Stimulated activated naive CD8-positive, alpha-beta T cell treated with anti-CD3 and anti-CD28 coated beads, Interleukin-15, Interleukin-2, amounts not matched to agents 100 ng/mL and 50 ng/mL, for 24 hours (primary cell): ENCODE results near the gene PKIG.
A peak's percentile ranks its signal among the peaks of the same experiment; 100 is the strongest.
"Not testable (repeated sequence)": the region's sequence is repeated elsewhere in the genome, so short reads cannot be mapped to it uniquely, and the experiment has no call there.

ENCODE experiments used
- H3K27ac Mint-ChIP-seq: one replicate; pipeline ENCODE4 v1.8.0; 2021; ENCODE audit warnings: mild to moderate bottlenecking, mixed read lengths
- H3K27me3 Mint-ChIP-seq: one replicate; pipeline ENCODE4 v1.8.0; 2021; ENCODE audit warnings: mixed read lengths
- H3K36me3 Mint-ChIP-seq: one replicate; pipeline ENCODE4 v1.8.0; 2021; ENCODE audit warnings: low read depth, mixed read lengths
- H3K4me1 Mint-ChIP-seq: one replicate; pipeline ENCODE4 v1.8.0; 2021; ENCODE audit warnings: low read depth, mixed read lengths
- H3K4me3 Mint-ChIP-seq: one replicate; pipeline ENCODE4 v1.8.0; 2021; ENCODE audit warnings: mild to moderate bottlenecking, mixed read lengths
- H3K9me3 Mint-ChIP-seq: one replicate; pipeline ENCODE4 v1.8.0; 2021; ENCODE audit warnings: mixed read lengths

PKIG gene

GRCh38 chr20:44643596-44644229 lies 61.3 kb downstream of the PKIG start:
- Mint-ChIP-seq H3K27me3 (no peaks in the 10 kb centered on the region), H3K36me3 (peaks cover 10% of the 10 kb centered on the region), H3K4me3 (peak overlapping the region; percentile 41), H3K4me1 (peaks cover 80% of the 10 kb centered on the region), H3K9me3 (no peaks in the 10 kb centered on the region), H3K27ac (peak overlapping the region; percentile 90)

- H3K9me3 Mint-ChIP-seq = no peaks in the 10 kb centered on the region
- H3K36me3 Mint-ChIP-seq = peaks cover 10% of the 10 kb centered on the region
- peak overlapping the region; percentile 90 for H3K27ac Mint-ChIP-seq
- peak overlapping the region; percentile 39 for H3K4me3 Mint-ChIP-seq
- no peaks in the 10 kb centered on the region for H3K27me3 Mint-ChIP-seq
- peaks cover 85% of the 10 kb centered on the region for H3K4me1 Mint-ChIP-seq
Observed at GRCh38 chr20:44644230-44644617, 61.8 kb downstream of the PKIG start.

- Mint-ChIP-seq H3K36me3 (peaks cover 10% of the 10 kb centered on the region), H3K27ac (peak overlapping the region; percentile 90), H3K4me1 (peaks cover 89% of the 10 kb centered on the region), H3K4me3 (peak overlapping the region; percentile 3), H3K27me3 (no peaks in the 10 kb centered on the region), H3K9me3 (no peaks in the 10 kb centered on the region)
Observed at GRCh38 chr20:44644667-44645131, 62.3 kb downstream of the PKIG start.

GRCh38 chr20:44646023-44646640 lies 63.8 kb downstream of the PKIG start:
- H3K27me3 Mint-ChIP-seq = no peaks in the 10 kb centered on the region
- peaks cover 4% of the 10 kb centered on the region for H3K36me3 Mint-ChIP-seq
- H3K4me3 Mint-ChIP-seq = peak overlapping the region; percentile 44
- no peaks in the 10 kb centered on the region for H3K9me3 Mint-ChIP-seq
- peak overlapping the region; percentile 86 for H3K27ac Mint-ChIP-seq
- peaks cover 96% of the 10 kb centered on the region for H3K4me1 Mint-ChIP-seq

- Mint-ChIP-seq H3K27me3 (no peaks in the 10 kb centered on the region), H3K27ac (peak overlapping the region; percentile 86), H3K4me3 (peak overlapping the region; percentile 44), H3K9me3 (no peaks in the 10 kb centered on the region), H3K4me1 (peaks cover 91% of the 10 kb centered on the region), H3K36me3 (no peaks in the 10 kb centered on the region)
Observed at GRCh38 chr20:44646641-44647274, 64.4 kb downstream of the PKIG start.

- Mint-ChIP-seq H3K27me3 (no peaks in the 10 kb centered on the region), H3K36me3 (no peaks in the 10 kb centered on the region), H3K27ac (no peak overlapping the region), H3K9me3 (no peaks in the 10 kb centered on the region), H3K4me1 (peaks cover 84% of the 10 kb centered on the region), H3K4me3 (no peak overlapping the region)
Observed at GRCh38 chr20:44648068-44648467, 65.7 kb downstream of the PKIG start.

GRCh38 chr20:44648579-44648978 lies 66.2 kb downstream of the PKIG start:
- no peaks in the 10 kb centered on the region for H3K36me3 Mint-ChIP-seq
- H3K27me3 Mint-ChIP-seq = no peaks in the 10 kb centered on the region
- H3K27ac Mint-ChIP-seq = peak overlapping the region; percentile 23
- peaks cover 82% of the 10 kb centered on the region for H3K4me1 Mint-ChIP-seq
- no peak overlapping the region for H3K4me3 Mint-ChIP-seq
- no peaks in the 10 kb centered on the region for H3K9me3 Mint-ChIP-seq

GRCh38 chr20:44649126-44649525 lies 66.7 kb downstream of the PKIG start:
- H3K27ac Mint-ChIP-seq = no peak overlapping the region
- H3K4me3 Mint-ChIP-seq = no peak overlapping the region
- H3K27me3 Mint-ChIP-seq = no peaks in the 10 kb centered on the region
- peaks cover 77% of the 10 kb centered on the region for H3K4me1 Mint-ChIP-seq
- H3K36me3 Mint-ChIP-seq = no peaks in the 10 kb centered on the region
- no peaks in the 10 kb centered on the region for H3K9me3 Mint-ChIP-seq

GRCh38 chr20:44649976-44650375 lies 67.6 kb downstream of the PKIG start:
- Mint-ChIP-seq H3K9me3 (no peaks in the 10 kb centered on the region), H3K4me1 (peaks cover 68% of the 10 kb centered on the region), H3K4me3 (peak overlapping the region; percentile 86), H3K36me3 (no peaks in the 10 kb centered on the region), H3K27ac (peak overlapping the region; percentile 40), H3K27me3 (no peaks in the 10 kb centered on the region)

- no peaks in the 10 kb centered on the region for H3K9me3 Mint-ChIP-seq
- H3K4me1 Mint-ChIP-seq = peaks cover 59% of the 10 kb centered on the region
- H3K27ac Mint-ChIP-seq = peak overlapping the region; percentile 72
- no peaks in the 10 kb centered on the region for H3K27me3 Mint-ChIP-seq
- no peaks in the 10 kb centered on the region for H3K36me3 Mint-ChIP-seq
- peak overlapping the region; percentile 86 for H3K4me3 Mint-ChIP-seq
Observed at GRCh38 chr20:44650771-44651433, 68.5 kb downstream of the PKIG start.

GRCh38 chr20:44651434-44651683 lies 69.0 kb downstream of the PKIG start:
- Mint-ChIP-seq H3K4me1 (peaks cover 54% of the 10 kb centered on the region), H3K36me3 (no peaks in the 10 kb centered on the region), H3K4me3 (peak overlapping the region; percentile 90), H3K9me3 (no peaks in the 10 kb centered on the region), H3K27me3 (no peaks in the 10 kb centered on the region), H3K27ac (no peak overlapping the region)

GRCh38 chr20:44651684-44652423 lies 69.5 kb downstream of the PKIG start, which contains the start of gene ADA:
Gene ADA (minus strand): TSS chr20:44651699. CDS start chr20:44651607, 92 bp downstream.
- H3K9me3 Mint-ChIP-seq = no peaks in the 10 kb centered on the region
- H3K4me1 Mint-ChIP-seq = peaks cover 49% of the 10 kb centered on the region

GRCh38 chr20:44653546-44653945 lies 71.2 kb downstream of the PKIG start:
- Mint-ChIP-seq H3K36me3 (peaks cover under 1% of the 10 kb centered on the region), H3K27me3 (no peaks in the 10 kb centered on the region), H3K9me3 (no peaks in the 10 kb centered on the region), H3K27ac (no peak overlapping the region), H3K4me3 (peak overlapping the region; percentile 90), H3K4me1 (peaks cover 34% of the 10 kb centered on the region)

More at GRCh38 chr20:44651684-44652423, 69.5 kb downstream of the PKIG start, which contains the start of gene ADA:
- no peaks in the 10 kb centered on the region for H3K27me3 Mint-ChIP-seq
- peak within 1 kb of the TSS; percentile 90 for H3K4me3 Mint-ChIP-seq
- peak within 1 kb of the TSS; percentile 93 for H3K27ac Mint-ChIP-seq
- no peaks in the 10 kb centered on the region for H3K36me3 Mint-ChIP-seq

GRCh38 chr20:44654210-44654609 lies 71.8 kb downstream of the PKIG start:
- not testable (repeated sequence) for H3K36me3 Mint-ChIP-seq, H3K27me3 Mint-ChIP-seq, H3K9me3 Mint-ChIP-seq, H3K4me3 Mint-ChIP-seq, H3K27ac Mint-ChIP-seq
- peaks cover 27% of the 10 kb centered on the region for H3K4me1 Mint-ChIP-seq
